HepG2 (cell line): ENCODE data around the gene BCL2.

ENCODE experiments used
- ARID3A ChIP-seq: IDR thresholded peaks from 2 replicates; pipeline ENCODE4 v1.6.1; 2012; ENCODE audit warnings: low read depth, low read length, improper control_type of control experiment
- JUND ChIP-seq: sonication (generic); formaldehyde crosslinking; IDR thresholded peaks from 2 replicates; pipeline ENCODE4 v1.8.0; 2022; ENCODE audit warnings: mild to moderate bottlenecking, missing genetic modification reagents
- MZF1 ChIP-seq: sonication (generic); formaldehyde crosslinking; IDR thresholded peaks from 2 replicates; pipeline ENCODE4 v1.8.1; 2023; ENCODE audit warnings: mild to moderate bottlenecking, missing genetic modification reagents, borderline replicate concordance
- POLR2A ChIP-seq, 2 experiments: IDR thresholded peaks; 2 replicates each; pipeline ENCODE4 v1.6.1; 2011; ENCODE audit warnings: low read depth in 2 of 2, low read length in 2 of 2, mild to moderate bottlenecking in 1 of 2, moderate library complexity in 1 of 2; ENCODE audit not compliant: insufficient read depth in 1 of 2
- POLR2AphosphoS5 ChIP-seq: IDR thresholded peaks from 2 replicates; pipeline ENCODE4 v1.6.1; 2012; ENCODE audit warnings: low read depth, low read length
- TRIM22 ChIP-seq: fragments of 450-650 bp; IDR thresholded peaks from 2 replicates; pipeline ENCODE4 v1.6.1; 2017
- ZFP37 ChIP-seq: sonication (generic); formaldehyde crosslinking; IDR thresholded peaks from 2 replicates; pipeline ENCODE4 v1.4.0; 2020; ENCODE audit warnings: missing genetic modification reagents, borderline replicate concordance
- ZNF740 ChIP-seq: sonication (generic); formaldehyde crosslinking; IDR thresholded peaks from 2 replicates; pipeline ENCODE4 v1.4.0; 2020; ENCODE audit warnings: missing genetic modification reagents
- ZNF776 ChIP-seq: sonication (generic); formaldehyde crosslinking; IDR thresholded peaks from 2 replicates; pipeline ENCODE4 v1.4.0; 2020; ENCODE audit warnings: mild to moderate bottlenecking, missing genetic modification reagents

GRCh38 chr18:63293935-63294334, 25.6 kb downstream of the BCL2 start:
- TF ChIP-seq ZNF776 (CRISPR knock-in tag) (no peak), ARID3A (no peak), TRIM22 (no peak), POLR2AphosphoS5 (no peak), ZNF740 (no peak), ZFP37 (no peak), POLR2A (IDR thresholded peaks at IDR 0.05; ENCODE audit: insufficient read depth in 1 of 2, low read depth in 2 of 2, low read length in 2 of 2) (no peak), MZF1 (CRISPR knock-in tag) (no peak), JUND (CRISPR knock-in tag) (no peak)
